AG04450 (cell line): ENCODE measurements around the gene TTC36. TPM values are rescaled to one million over a fixed set of nuclear protein-coding genes. Genes with fewer than 3 reads are reported as not detected.

Experiments
- CTCF ChIA-PET: fragments of 300-600, 350-600 bp; formaldehyde crosslinking; extraction: SDS; loops from one replicate; lab custom pipeline; 2022; ENCODE audit warnings: antibody characterized with exemption, inconsistent platforms; lab: Charles Lee
- POLR2A ChIA-PET: fragments of 350-600 bp; formaldehyde crosslinking; extraction: SDS; loops from one replicate; lab custom pipeline; 2021; ENCODE audit warnings: antibody characterized with exemption, inconsistent platforms; lab: Yijun Ruan, JAX
- DNase-seq: peaks from one replicate; pipeline ENCODE4 v3.0.0-alpha.2; 2011; ENCODE audit warnings: low read depth, low spot score
- H3K27ac ChIP-seq: one replicate; pipeline ENCODE4 v1.5.1; 2012; ENCODE audit warnings: low read depth, low read length, control low read depth
- H3K27me3 ChIP-seq: one replicate; pipeline ENCODE4 v1.6.0; 2012; ENCODE audit warnings: low read length; ENCODE audit not compliant: control insufficient read depth, insufficient read depth
- H3K4me3 ChIP-seq: 2 replicates; pipeline ENCODE4 v1.5.1; 2011; ENCODE audit warnings: mild to moderate bottlenecking, low read depth, low read length, control low read depth
- H3K9me3 ChIP-seq: 2 replicates; pipeline ENCODE4 v1.5.1; 2012; ENCODE audit warnings: low read length; ENCODE audit not compliant: control insufficient read depth, insufficient read depth
- CTCF ChIP-seq: IDR thresholded peaks from 2 replicates; pipeline ENCODE4 v1.5.1; 2011; ENCODE audit warnings: low read depth, low read length, control low read depth, inconsistent platforms
- polyA plus RNA-seq: library from polyadenylated mRNA; depleted of rRNA; stranded (reverse); fragments of >200 nt; gene quantifications from 2 replicates; pipeline ENCODE4 v1.2.3, GENCODE V29; 2011

TTC36 gene
- polyA plus RNA-seq, 1 experiment, result not detected

- POLR2A ChIA-PET, result no interaction called here
- no peak for TF ChIP-seq CTCF
- H3K4me3 ChIP-seq, result no peak overlapping the region
- CTCF ChIA-PET, result no interaction called here
- H3K27ac ChIP-seq, result no peak overlapping the region
- no peak for DNase-seq
- H3K9me3 ChIP-seq, result no peaks in the 10 kb centered on the region
- H3K27me3 ChIP-seq, result no peaks in the 10 kb centered on the region
These were observed 36.2 kb upstream of the TTC36 start for GRCh38 chr11:118491041-118491440.

GRCh38 chr11:118497831-118498230 is 29.4 kb upstream of the TTC36 start:
- no peaks in the 10 kb centered on the region for H3K9me3 ChIP-seq
- no peak for TF ChIP-seq CTCF
- no peak overlapping the region for H3K4me3 ChIP-seq
- H3K27me3 ChIP-seq, result no peaks in the 10 kb centered on the region
- POLR2A ChIA-PET, result no interaction called here
- no peak for DNase-seq
- CTCF ChIA-PET, result interaction anchor here (0.9 to 1.4 kb wide), 3 partner anchors 9 to 10 kb away, joined by 3 to 5 read pairs (median 4); no protein-coding TSS in a partner anchor
- H3K27ac ChIP-seq, result no peak overlapping the region

DNA sequence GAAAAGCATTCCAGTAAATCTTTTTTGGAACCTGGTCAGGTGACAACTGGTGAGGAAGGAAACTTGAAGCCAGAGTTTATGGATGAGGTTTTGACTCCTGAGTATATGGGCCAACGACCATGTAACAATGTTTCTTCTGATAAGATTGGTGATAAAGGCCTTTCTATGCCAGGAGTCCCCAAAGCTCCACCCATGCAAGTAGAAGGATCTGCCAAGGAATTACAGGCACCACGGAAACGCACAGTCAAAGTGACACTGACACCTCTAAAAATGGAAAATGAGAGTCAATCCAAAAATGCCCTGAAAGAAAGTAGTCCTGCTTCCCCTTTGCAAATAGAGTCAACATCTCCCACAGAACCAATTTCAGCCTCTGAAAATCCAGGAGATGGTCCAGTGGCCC is 24.1 kb upstream of the TTC36 start:
- no peaks in the 10 kb centered on the region for H3K9me3 ChIP-seq
- H3K27ac ChIP-seq, result no peak overlapping the region
- POLR2A ChIA-PET, result no interaction called here
- DNase-seq, result no peak
- H3K4me3 ChIP-seq, result no peak overlapping the region
- CTCF ChIA-PET, result no interaction called here
- TF ChIP-seq CTCF, result no peak
- no peaks in the 10 kb centered on the region for H3K27me3 ChIP-seq

DNA sequence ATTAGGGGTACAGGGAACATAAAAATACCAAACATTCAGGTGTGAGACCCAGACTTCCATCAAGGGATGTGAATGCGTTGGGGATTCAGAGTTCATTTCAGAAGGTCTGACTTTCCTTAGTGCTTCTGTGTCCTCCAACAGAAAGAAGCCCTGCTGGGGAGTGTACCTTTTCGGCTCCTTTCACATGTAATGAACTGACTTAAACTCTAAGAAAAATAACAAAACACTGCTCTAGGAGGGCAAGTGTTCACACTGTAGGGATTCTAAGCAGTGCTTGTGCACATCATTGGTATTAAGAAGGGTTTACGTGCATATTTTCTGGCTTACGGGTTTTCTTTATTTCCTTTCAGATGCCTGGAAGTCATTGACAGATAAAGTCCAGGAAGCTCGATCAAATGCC is 15.7 kb upstream of the TTC36 start:
- no peak for TF ChIP-seq CTCF
- Histone ChIP-seq H3K27ac (no peak overlapping the region), H3K27me3 (no peaks in the 10 kb centered on the region), H3K9me3 (no peaks in the 10 kb centered on the region), H3K4me3 (no peak overlapping the region)
- DNase-seq, result no peak
- ChIA-PET CTCF (no interaction called here), POLR2A (no interaction called here)

DNA sequence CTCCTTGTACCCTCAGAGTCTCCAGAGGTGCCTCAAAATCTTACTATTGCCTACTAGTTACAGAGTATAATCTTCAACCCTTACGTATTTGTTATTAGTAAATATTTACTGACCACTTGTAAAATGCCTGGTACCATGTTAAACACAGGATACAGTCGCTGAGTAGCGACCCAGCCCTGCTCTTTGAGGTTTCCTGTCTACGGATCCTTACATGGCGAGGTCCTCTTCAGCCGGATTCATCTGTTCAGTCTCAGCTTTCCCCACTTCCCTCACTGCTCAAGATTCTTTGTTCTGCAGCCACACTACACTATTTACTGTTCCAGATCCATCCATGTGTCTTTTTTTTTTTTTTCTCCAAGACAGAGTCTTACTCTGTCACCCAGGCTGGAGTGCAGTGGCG is 13.2 kb upstream of the TTC36 start:
- ChIA-PET CTCF (no interaction called here), POLR2A (no interaction called here)
- no peak for TF ChIP-seq CTCF
- DNase-seq, result no peak
- H3K27ac ChIP-seq, result no peak overlapping the region
- no peak overlapping the region for H3K4me3 ChIP-seq
- H3K9me3 ChIP-seq, result no peaks in the 10 kb centered on the region
- no peaks in the 10 kb centered on the region for H3K27me3 ChIP-seq
